HCT116 (cell line): ENCODE results near the gene SLC35F1.

ENCODE experiments used
- EZH2 ChIP-seq: fragments of 200-600 bp; sonication (generic); IDR thresholded peaks from 2 replicates; pipeline ENCODE4 v1.6.1; 2017; ENCODE audit warnings: antibody characterized with exemption, mixed run types
- JUND ChIP-seq: IDR thresholded peaks from 2 replicates; pipeline ENCODE4 v1.6.1; 2012
- POLR2A ChIP-seq: IDR thresholded peaks from 2 replicates; pipeline ENCODE4 v1.7.0; 2011; ENCODE audit warnings: borderline replicate concordance; ENCODE audit not compliant: insufficient read depth, insufficient read length; ENCODE audit errors: extremely low read depth
- POLR2AphosphoS5 ChIP-seq: IDR thresholded peaks from 2 replicates; pipeline ENCODE4 v1.6.1; 2011; ENCODE audit warnings: mild to moderate bottlenecking, low read depth, low read length, moderate library complexity
- REST ChIP-seq: IDR thresholded peaks from 2 replicates; pipeline ENCODE4 v1.6.1; 2012; ENCODE audit warnings: low read depth
- ZNF274 ChIP-seq: fragments of 200-500 bp; sonication (Bioruptor generic); IDR thresholded peaks from 2 replicates; pipeline ENCODE4 v1.6.1; 2014; ENCODE audit warnings: mild to moderate bottlenecking, low read depth, low read length, inconsistent platforms
- TF ChIP-seq, protein P1 (sequence below), 3 experiments: fragments of 200-600 bp in 1 of 3; sonication (generic) in 1 of 3; IDR thresholded peaks in 2 of 3; conservative IDR thresholded peaks in 1 of 3; 2 replicates each; pipeline ENCODE4 v1.5.1; 2012 to 2017; ENCODE audit warnings: low read depth in 2 of 3, low read length in 2 of 3, antibody characterized with exemption in 1 of 3, borderline replicate concordance in 1 of 3, control low read depth in 1 of 3, mild to moderate bottlenecking in 1 of 3, mixed read lengths in 1 of 3, mixed run types in 1 of 3, moderate library complexity in 1 of 3; ENCODE audit not compliant: insufficient read depth in 1 of 3

DNA sequence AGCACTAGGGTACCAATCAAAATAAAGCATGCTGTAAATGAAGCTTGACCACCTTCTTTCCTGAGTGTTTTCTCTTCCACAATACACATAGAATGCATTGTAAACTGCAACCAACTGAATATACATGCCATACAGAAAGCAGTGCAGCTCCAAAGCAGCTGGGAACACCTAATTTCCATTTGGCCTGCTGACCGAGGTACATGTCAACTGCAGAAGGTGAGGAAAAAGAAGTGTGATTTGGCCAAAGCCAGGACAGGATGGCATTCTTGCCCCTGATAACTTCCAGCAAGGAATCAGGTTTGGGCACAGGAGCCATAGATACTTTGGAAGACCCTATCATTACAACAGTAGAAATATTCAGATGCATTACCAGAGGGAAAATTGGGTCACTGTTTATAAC, 258.4 kb downstream of the SLC35F1 start:
- TF ChIP-seq JUND (no peak), EZH2 (no peak), POLR2A (no peak), ZNF274 (no peak), REST (no peak), POLR2AphosphoS5 (no peak)
- TF ChIP-seq, protein P1, sequence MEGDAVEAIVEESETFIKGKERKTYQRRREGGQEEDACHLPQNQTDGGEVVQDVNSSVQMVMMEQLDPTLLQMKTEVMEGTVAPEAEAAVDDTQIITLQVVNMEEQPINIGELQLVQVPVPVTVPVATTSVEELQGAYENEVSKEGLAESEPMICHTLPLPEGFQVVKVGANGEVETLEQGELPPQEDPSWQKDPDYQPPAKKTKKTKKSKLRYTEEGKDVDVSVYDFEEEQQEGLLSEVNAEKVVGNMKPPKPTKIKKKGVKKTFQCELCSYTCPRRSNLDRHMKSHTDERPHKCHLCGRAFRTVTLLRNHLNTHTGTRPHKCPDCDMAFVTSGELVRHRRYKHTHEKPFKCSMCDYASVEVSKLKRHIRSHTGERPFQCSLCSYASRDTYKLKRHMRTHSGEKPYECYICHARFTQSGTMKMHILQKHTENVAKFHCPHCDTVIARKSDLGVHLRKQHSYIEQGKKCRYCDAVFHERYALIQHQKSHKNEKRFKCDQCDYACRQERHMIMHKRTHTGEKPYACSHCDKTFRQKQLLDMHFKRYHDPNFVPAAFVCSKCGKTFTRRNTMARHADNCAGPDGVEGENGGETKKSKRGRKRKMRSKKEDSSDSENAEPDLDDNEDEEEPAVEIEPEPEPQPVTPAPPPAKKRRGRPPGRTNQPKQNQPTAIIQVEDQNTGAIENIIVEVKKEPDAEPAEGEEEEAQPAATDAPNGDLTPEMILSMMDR (IDR thresholded peaks at IDR 0.05 in 2 of 3, conservative IDR thresholded peaks at IDR 0.05 in 1 of 3; ENCODE audit: borderline replicate concordance in 1 of 3, insufficient read depth in 1 of 3, low read depth in 2 of 3, low read length in 2 of 3) = no peak
